BE2C (cell line): ENCODE results near the gene ZDHHC19.

Source experiments
- DNase-seq: peaks from one replicate; pipeline ENCODE4 v3.0.0-alpha.2; 2020
- H3K27me3 ChIP-seq: fragments of 250-450 bp; sonication (Bioruptor Pico); 2 replicates; pipeline ENCODE4 v1.5.1; 2020; ENCODE audit warnings: mild to moderate bottlenecking
- H3K36me3 ChIP-seq: fragments of 250-450 bp; sonication (Bioruptor Pico); 2 replicates; pipeline ENCODE4 v1.5.1; 2020; ENCODE audit warnings: mild to moderate bottlenecking
- H3K4me1 ChIP-seq: fragments of 250-450 bp; sonication (Bioruptor Pico); 2 replicates; pipeline ENCODE4 v1.5.1; 2020
- H3K4me3 ChIP-seq: 2 replicates; pipeline ENCODE4 v1.5.1; 2011; ENCODE audit warnings: low read depth, low read length
- H3K9me3 ChIP-seq: fragments of 250-450 bp; sonication (Bioruptor Pico); 2 replicates; pipeline ENCODE4 v1.5.1; 2020
- TF ChIP-seq, protein P1 (sequence below): IDR thresholded peaks from 2 replicates; pipeline ENCODE4 v1.5.1; 2012; ENCODE audit warnings: mild to moderate bottlenecking, low read depth, low read length

Gene ZDHHC19

GRCh38 chr3:196236223-196236622 is 25.0 kb upstream of the ZDHHC19 start:
- peaks cover 3% of the 10 kb centered on the region; the same call in 1 of the 2 replicates for H3K4me1 ChIP-seq
- H3K36me3 ChIP-seq, result peaks cover 18% of the 10 kb centered on the region
- H3K9me3 ChIP-seq, result no peaks in the 10 kb centered on the region
- no peak for DNase-seq
- no peaks in the 10 kb centered on the region for H3K27me3 ChIP-seq
- TF ChIP-seq, protein P1, sequence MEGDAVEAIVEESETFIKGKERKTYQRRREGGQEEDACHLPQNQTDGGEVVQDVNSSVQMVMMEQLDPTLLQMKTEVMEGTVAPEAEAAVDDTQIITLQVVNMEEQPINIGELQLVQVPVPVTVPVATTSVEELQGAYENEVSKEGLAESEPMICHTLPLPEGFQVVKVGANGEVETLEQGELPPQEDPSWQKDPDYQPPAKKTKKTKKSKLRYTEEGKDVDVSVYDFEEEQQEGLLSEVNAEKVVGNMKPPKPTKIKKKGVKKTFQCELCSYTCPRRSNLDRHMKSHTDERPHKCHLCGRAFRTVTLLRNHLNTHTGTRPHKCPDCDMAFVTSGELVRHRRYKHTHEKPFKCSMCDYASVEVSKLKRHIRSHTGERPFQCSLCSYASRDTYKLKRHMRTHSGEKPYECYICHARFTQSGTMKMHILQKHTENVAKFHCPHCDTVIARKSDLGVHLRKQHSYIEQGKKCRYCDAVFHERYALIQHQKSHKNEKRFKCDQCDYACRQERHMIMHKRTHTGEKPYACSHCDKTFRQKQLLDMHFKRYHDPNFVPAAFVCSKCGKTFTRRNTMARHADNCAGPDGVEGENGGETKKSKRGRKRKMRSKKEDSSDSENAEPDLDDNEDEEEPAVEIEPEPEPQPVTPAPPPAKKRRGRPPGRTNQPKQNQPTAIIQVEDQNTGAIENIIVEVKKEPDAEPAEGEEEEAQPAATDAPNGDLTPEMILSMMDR, result no peak
- no peak overlapping the region for H3K4me3 ChIP-seq

DNA sequence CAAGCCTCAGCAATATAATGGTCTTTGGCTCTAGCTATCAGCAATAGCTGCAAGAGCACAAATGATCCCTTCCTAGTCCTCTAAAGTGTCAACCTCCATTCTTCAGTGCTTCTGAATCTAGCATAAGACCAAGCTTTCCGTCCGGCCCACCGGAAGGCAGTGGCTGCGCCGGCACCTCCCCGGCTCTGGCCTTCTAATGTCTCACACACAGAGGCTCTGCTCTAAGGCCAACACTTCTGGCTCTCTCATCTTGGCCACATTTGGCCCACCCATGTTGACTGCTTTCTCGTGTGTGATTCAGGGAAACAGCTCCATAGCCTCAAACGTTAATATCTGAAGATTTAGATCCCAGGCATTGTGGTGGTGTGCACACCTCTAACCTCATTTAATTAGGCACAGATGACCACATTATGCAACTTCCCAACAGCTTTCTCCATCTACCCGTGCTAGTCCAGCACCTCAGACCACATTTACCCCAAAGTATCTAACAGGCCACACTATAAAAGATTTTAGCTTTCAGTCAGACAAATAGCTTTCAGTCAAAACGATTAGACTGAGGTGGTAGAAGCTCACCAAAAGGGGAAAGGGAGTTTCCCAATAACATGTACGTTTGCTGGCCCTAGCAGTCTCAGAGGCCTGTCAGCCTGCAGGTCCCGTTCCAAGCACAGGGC is 24.4 kb upstream of the ZDHHC19 start:
- Histone ChIP-seq H3K4me3 (no peak overlapping the region), H3K4me1 (peaks cover 3% of the 10 kb centered on the region; the same call in 1 of the 2 replicates), H3K27me3 (no peaks in the 10 kb centered on the region), H3K36me3 (peaks cover 14% of the 10 kb centered on the region), H3K9me3 (no peaks in the 10 kb centered on the region)
- TF ChIP-seq, protein P1, result no peak
- no peak for DNase-seq

GRCh38 chr3:196232882-196233251 is 21.7 kb upstream of the ZDHHC19 start:
- H3K4me3 ChIP-seq, result no peak overlapping the region
- peaks cover 11% of the 10 kb centered on the region for H3K36me3 ChIP-seq
- H3K27me3 ChIP-seq, result no peaks in the 10 kb centered on the region
- DNase-seq, result no peak
- TF ChIP-seq, protein P1, result no peak
- no peaks in the 10 kb centered on the region for H3K4me1 ChIP-seq
- H3K9me3 ChIP-seq, result no peaks in the 10 kb centered on the region

GRCh38 chr3:196232154-196232881 is 21.1 kb upstream of the ZDHHC19 start:
- H3K4me1 ChIP-seq, result no peaks in the 10 kb centered on the region
- no peak for DNase-seq
- TF ChIP-seq, protein P1, result no peak

GRCh38 chr3:196227629-196228493 is 16.7 kb upstream of the ZDHHC19 start:
- TF ChIP-seq, protein P1, result 0 out of 2 replicates have a peak, but pooled peaks have one; percentile 1
- no peaks in the 10 kb centered on the region for H3K27me3 ChIP-seq
- H3K4me3 ChIP-seq, result no peak overlapping the region
- no peaks in the 10 kb centered on the region for H3K36me3 ChIP-seq
- DNase-seq, result no peak
- H3K4me1 ChIP-seq, result no peaks in the 10 kb centered on the region
- H3K9me3 ChIP-seq, result no peaks in the 10 kb centered on the region

More at GRCh38 chr3:196232154-196232881, 21.1 kb upstream of the ZDHHC19 start:
- no peak overlapping the region for H3K4me3 ChIP-seq
- H3K27me3 ChIP-seq, result no peaks in the 10 kb centered on the region
- no peaks in the 10 kb centered on the region for H3K9me3 ChIP-seq
- H3K36me3 ChIP-seq, result peaks cover 6% of the 10 kb centered on the region
